ENCODE data around the gene MME.
A peak's percentile ranks its signal among the peaks of the same experiment; 100 is the strongest.

Gene MME

DNA sequence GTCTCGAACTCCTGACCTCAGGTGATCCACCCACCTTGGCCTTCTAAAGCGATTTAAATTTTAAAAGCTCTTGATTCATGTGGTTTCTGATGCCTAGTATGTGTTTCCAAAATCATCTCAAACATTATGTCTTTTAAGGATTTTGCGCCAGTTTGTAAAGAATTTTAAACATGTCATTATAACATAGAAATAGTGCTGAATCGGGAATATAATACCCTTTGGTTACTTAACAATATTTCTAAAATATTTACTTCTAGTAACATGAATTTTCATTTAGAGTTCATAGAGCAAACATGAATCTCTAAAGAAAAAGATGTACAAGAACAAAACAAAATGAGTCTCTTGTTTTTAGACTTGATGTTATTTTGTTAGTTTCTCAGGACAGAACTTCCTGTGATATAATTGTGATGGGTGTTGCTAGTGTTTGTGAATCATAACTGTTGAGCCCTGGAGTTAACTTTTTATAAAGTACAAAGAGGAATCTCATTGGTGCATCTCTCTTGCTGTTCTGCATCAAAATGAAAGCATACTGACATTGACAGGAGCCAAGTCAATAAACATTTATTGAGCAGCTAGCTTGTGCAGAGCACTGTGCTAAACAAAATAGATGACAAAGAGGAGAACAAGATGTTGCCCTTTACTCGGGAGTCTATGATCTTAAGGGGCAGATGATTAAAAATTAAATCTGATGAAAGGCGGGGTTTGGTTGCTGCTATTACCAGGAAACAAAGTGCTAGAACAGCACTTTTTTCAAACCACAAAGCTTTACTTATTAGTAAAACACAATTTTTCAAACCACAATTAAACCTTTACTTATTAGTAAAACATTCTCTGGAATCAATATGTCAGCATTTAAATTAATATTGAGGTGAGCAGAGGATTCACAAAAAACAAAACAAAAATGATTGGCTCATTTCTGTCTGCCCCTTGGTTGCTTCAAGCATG is 73.4 kb downstream of the MME start:
- DNase-seq, result no peak

DNA sequence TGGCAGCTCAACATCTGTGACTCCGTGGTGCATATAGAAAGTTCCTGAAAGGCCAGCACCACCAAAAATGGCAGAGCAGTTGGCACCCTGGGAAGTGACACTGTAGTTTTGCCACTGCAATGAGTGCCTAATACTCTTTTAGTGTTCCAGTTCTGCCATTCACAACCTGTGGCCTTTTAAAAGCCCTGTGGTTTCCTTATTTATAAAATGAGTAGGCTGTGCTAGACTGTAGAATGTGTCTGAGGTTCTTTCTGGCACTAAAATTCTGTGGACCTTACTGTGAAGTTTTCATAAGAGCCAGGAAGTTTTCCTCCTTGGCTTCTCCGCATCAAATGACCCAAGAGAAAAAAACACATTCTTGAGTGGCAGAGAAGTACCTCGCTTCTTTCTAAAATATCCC is 74.1 kb downstream of the MME start:
- no peak for DNase-seq

GRCh38 chr3:155158346-155159037 is 78.4 kb downstream of the MME start:
- DNase-seq, result no peak

- no peak for DNase-seq
These were observed 79.2 kb downstream of the MME start for GRCh38 chr3:155159301-155159700.

DNA sequence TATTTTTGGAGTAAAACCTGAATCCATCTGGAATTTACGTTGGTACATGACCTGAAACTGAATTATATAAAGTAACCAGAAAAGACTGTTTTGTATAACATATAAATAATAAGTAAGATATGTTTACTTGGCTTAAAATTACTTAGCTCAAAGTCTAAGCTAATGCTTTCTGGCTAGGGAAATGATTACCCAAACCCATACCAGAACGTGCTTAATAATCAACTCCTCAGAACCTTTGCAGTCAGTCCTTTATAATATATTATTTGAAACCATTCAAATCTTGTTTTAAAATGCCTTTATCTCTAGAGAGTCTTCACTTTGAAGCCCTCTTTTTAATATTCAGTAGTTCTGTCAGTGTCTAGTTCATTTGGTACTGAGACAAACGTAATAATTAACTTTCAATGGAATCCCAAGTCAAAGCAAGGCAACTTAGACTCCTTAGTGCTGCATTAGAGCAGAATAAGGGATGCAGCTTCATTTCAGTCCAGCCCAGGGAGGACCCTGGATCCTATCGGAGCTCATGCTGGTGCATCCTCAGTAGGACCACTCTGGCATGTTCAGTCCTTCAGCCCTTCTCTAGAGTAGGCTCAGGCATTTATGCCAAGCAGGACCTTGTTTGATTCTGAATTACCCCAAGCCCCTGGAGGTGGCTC is 81.6 kb downstream of the MME start:
- DNase-seq, result no peak

DNA sequence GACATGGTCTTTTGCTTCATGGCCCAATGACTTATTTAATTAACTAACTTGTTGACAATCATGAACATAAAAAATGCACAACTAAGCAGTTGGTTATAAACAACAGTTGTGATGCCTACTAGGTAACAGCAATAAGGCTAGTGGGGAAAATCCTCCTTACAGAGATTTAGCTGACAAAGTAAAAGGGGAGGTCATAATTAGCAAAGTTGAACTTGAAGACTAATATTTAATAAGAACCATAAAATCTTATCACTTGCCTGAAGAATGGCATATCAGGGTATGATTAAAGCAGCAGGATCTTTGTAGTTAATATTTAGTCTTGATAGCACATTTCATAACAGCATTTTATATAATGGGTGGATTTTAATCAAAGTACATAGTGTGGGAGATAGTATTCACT is 84.2 kb downstream of the MME start:
- no peak for DNase-seq

DNA sequence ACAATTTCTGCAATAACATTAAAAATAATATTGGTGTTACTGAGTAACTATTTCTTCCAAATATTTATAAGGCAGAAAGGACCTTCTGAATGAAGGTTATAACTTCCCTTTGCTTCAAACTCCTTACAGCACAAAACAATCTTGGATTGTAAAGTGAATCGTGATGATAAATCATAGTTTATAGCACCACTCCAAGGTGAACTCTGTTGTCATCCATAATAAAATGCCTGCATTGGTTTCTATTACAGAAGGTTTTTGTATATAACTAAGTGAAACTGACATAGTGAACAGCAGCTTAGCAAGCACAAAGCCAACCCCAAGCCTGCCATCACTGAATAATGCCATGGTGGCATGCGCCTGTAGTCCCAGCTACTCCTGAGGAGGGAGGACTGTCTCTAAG is 86.3 kb downstream of the MME start:
- no peak for DNase-seq

DNA sequence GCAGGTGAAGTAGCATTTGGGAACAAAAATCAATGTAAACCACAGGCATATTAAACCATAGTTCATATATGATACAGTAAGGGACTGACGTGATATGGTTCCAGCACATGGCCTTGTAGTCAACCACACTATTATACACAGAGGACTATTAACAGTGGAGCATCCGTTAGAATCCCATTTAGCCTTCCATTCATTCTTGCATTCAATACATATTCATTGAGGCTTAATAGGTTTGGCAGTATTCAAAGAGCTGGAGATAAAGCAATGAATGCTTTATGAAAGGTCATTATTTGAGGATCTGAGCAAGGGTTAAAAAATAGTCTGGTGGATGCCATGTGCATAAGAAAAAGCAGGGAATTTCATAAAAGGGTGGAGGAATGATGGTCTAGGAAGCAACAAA is 89.1 kb downstream of the MME start:
- DNase-seq, result no peak

- no peak for DNase-seq
These were observed 93.7 kb downstream of the MME start for GRCh38 chr3:155173771-155174170.

DNA sequence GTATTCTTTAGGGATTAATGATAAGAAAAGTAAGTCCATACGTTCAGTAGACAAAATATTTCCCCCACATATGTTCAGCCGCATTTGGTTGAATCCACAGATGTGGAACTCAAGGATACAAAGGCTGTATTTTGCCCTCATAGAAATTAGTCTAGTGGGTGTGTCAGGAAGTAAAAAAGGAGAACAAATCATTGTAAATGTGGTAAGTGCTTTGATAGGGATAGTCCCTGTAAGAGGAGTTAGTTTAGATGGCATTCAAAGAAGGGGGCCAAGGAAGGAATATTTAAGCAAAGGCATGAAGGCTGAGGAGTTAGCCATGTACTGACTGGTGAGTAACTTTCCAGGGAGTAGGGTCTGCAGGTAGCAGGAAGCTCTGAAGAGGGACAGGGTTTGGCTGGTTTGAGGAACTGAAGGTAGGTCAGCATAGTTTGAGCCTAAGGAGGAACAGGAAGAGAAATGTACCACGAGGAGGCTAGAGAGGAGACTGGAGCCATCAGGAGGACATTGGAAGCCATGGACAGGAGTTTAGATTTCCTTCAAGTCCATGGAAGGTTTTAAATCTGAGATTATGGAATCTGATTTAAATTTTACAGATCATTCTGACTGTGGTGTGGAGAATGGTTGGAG is 98.8 kb downstream of the MME start:
- DNase-seq, result peak; percentile 8

DNA sequence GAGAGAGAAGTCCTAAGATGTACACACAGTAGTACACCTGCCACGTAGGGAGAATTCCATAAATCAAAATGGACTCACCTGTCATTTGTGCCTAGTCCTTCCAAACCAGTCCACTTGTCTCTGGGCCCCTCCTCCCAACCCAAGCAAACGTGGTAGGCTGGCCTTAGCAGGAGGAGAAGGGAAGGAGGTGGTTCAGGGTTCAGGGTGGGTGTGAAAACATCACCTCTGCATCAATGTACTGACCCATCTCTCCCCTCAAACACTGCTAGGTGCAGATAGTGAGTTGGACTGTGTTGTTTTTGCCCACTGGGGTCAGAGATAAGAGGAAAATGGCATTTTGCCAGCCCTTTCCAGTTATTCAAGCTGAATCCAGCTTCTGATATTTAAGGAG is 99.3 kb downstream of the MME start:
- peak; percentile 59 for DNase-seq

DNA sequence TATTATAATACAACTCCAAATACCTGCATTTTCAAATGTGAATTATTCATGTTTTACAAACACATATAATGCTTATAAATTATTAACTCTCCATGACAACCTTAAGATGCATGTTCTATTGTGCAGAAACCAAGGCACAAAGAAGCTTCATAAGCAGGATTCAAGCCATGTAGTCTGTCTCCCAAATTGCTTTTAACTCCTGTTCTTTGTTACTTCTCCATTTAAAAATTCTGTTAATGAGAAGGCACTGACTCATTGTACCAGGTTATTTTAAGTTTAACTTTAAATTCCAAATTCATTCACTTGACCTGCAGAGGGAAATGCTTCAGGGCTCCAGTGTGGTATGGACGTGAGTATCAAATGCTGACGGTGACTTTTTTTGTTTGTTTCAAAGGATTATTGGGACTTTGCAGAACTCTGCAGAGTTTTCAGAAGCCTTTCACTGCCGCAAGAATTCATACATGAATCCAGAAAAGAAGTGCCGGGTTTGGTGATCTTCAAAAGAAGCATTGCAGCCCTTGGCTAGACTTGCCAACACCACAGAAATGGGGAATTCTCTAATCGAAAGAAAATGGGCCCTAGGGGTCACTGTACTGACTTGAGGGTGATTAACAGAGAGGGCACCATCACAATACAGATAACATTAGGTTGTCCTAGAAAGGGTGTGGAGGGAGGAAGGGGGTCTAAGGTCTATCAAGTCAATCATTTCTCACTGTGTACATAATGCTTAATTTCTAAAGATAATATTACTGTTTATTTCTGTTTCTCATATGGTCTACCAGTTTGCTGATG is 100.0 kb downstream of the MME start:
- DNase-seq, result no peak

DNA sequence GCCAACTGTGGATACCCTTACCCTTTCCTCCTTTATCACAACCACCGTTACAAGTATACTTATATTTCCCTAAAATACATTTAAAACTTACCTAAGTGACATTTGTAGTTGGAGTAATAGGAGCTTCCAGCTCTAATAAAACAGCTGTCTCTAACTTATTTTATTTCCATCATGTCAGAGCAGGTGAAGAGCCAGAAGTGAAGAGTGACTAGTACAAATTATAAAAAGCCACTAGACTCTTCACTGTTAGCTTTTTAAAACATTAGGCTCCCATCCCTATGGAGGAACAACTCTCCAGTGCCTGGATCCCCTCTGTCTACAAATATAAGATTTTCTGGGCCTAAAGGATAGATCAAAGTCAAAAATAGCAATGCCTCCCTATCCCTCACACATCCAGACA is 102.3 kb downstream of the MME start:
- DNase-seq, result no peak

DNA sequence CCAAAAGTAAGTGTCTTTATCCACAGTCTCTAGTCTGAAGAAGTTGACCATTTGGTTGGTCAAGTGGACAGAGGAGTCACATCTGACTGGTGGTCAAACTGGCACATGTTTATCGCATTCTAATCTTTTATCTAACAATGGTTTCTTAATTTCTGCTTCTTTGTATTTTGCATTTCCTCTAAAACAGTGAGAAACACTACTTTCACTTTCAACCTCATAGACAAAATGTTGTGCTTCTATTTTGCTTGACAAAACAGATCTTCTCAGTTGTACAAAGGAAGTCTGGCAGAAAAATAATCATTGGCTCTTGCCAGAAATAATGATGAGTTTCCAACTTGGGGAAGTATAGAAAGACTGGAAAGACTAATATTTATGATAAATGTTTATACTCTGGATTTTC is 103.9 kb downstream of the MME start:
- peak; percentile 55 for DNase-seq

DNA sequence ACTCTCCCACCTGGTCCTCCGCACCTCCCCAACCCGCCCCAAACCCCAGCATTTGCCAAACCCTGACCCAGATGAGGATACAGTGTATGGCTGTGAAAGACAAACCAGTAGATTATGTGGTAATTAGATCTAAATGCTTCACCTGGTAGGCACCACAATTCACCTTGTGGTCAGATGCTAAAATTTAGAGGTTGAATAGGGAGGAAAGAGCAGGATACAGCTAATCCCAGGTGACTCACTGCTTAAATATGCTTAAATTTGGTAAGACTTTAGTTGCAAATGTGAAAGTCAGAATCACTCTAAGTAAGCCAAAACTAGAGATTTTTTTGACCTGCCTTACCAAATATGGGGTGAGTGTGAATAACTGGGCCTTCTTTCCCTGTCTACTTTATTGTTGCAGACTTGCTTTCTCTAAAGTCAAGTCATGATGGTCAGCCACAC is 105.5 kb downstream of the MME start:
- DNase-seq, result no peak

- no peak for DNase-seq
These were observed 107.9 kb downstream of the MME start for GRCh38 chr3:155188031-155188430.

GRCh38 chr3:155189478-155189877 is 109.4 kb downstream of the MME start:
- no peak for DNase-seq

DNA sequence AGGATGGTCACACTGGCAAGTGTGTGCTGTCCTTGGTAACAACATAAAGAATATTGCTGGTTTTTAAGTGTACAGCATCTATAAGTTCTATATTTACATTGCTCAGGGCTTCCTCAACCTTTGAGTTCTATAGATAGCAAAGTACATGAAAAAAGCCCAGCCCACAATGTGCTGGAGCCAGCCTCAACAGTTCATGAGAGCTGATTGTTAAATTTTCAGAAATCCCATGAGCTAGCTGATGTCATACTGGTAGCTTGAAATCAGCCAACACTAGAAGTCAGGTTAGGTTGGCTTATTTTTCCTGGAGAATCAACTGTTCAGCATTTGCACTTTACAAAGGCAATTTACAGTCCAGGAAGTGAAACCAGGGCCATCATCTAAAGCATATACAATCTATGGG is 110.6 kb downstream of the MME start:
- DNase-seq, result no peak

DNA sequence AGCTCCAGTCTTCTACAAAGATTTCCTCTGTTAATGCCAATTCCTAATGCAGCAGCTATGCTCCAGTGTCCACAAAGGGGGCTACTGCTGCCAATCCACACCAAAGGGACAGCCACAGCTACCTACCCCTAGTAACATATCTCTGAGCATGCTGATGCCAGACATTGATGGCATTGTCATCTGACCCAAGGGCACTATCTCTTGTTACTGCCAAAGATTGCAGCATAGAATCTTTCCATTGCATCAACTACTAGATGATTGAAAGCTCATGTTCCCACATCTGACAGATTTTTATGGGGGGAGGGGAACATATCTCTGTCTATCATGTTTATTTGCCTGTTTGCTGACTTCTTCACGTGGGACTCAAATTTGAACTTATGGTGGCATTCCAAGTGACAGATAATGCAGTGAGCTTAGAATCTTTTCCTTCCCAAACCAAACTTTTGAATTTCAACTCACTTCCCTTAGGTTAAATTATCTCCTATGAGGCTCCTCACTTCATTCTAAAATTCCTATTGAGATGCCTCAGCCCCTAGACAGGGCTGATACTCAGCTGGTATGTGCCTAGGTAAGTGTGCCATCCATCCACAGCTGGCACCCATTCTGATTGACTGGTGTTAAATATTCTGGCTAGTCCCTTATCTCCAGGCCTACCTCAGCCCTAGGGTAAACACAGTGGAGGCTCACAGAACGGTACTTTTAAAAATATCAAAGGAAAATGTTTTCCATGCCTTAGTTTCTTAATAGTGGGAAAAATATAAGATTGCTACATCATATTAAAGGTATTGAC is 113.0 kb downstream of the MME start:
- DNase-seq, result no peak

GRCh38 chr3:155193868-155194267 is 113.7 kb downstream of the MME start:
- DNase-seq, result no peak
